Heart left ventricle (tissue), 13 donors: Measurements from ENCODE around the gene ARID5B.

ENCODE experiments used
- CTCF ChIP-seq, 12 donors: fragments of 200-600 bp; sonication (generic) in 4 of 12; IDR thresholded peaks; one replicate each; pipeline versions ENCODE4 v1.5.0 to v1.8.0; 2018 to 2022; ENCODE audit warnings: antibody characterized with exemption in 12 of 12, mild to moderate bottlenecking in 5 of 12
- POLR2A ChIP-seq, 2 donors: fragments of 450-650 bp; IDR thresholded peaks; one replicate each; pipeline ENCODE4 v1.6.1; 2017; ENCODE audit warnings: antibody characterized with exemption in 2 of 2, mild to moderate bottlenecking in 2 of 2, moderate library complexity in 2 of 2
- donor health status: ischemic (EF 13 %, LVEDD 7.1; RV severe dilation, severe dysfunction).
- donor health status: DM: no; HTN: yes; CAD: no.
- donor health status: DM: no; HTN: no; CAD: no.
- donor health status: ischemic (EF 25% LVEDD 6.9; RV normal size, moderate dysfunction).
- donor health status: ischemic (EF 25% LVEDD 5.7; RV mildly dilated, moderate dysfunction).
- donor health status: ischemic (EF 35%, LVEDD 5.7; RV mildly dilated, moderate dysfunction).
- donor health status: nonischemic (EF 11% LVEDD 7.7; RV severe dilation, severe dysfunction).
- donor health status: DM: yes; HTN: yes; CAD: no.
- donor health status: PGD.
- donor health status: ischemic (EF 29% LVEDD 5.4; RV normal size, mild dysfunction).
- donor health status: nonischemic (EF 23%, LVEDD 6.1; RV moderate dilation, normal function).

GRCh38 chr10:61998937-61999336 is 97.4 kb downstream of the ARID5B start:
- no peak for TF ChIP-seq CTCF (IDR thresholded peaks at IDR 0.05)
- TF ChIP-seq POLR2A (IDR thresholded peaks at IDR 0.05) = no peak
